ENCODE results near the gene SEMA5B.
A peak's percentile ranks its signal among the peaks of the same experiment; 100 is the strongest.

SEMA5B gene

GRCh38 chr3:122992676-122993075 is 34.9 kb downstream of the SEMA5B start:
- no peak for DNase-seq (ENCODE audit: low read depth)

- no peak for DNase-seq (ENCODE audit: low read depth)
Observed at GRCh38 chr3:122992133-122992532, 35.4 kb downstream of the SEMA5B start.

- no peak for DNase-seq (ENCODE audit: low read depth)
Observed at GRCh38 chr3:122991236-122991985, 36.2 kb downstream of the SEMA5B start.

GRCh38 chr3:122989856-122990575 is 37.5 kb downstream of the SEMA5B start:
- DNase-seq (ENCODE audit: low read depth): no peak

- no peak for DNase-seq (ENCODE audit: low read depth)
Observed at GRCh38 chr3:122988508-122988907, 39.1 kb downstream of the SEMA5B start.

- no peak for DNase-seq (ENCODE audit: low read depth)
Observed at GRCh38 chr3:122987736-122988319, 39.7 kb downstream of the SEMA5B start.

GRCh38 chr3:122987231-122987630 is 40.3 kb downstream of the SEMA5B start:
- DNase-seq (ENCODE audit: low read depth): no peak

GRCh38 chr3:122986693-122987179 is 40.8 kb downstream of the SEMA5B start:
- DNase-seq (ENCODE audit: low read depth): no peak

- no peak for DNase-seq (ENCODE audit: low read depth)
Observed at GRCh38 chr3:122985539-122985938, 42.0 kb downstream of the SEMA5B start.

- DNase-seq (ENCODE audit: low read depth): no peak
Observed at GRCh38 chr3:122984650-122985049, 42.9 kb downstream of the SEMA5B start.

GRCh38 chr3:122984007-122984406 is 43.6 kb downstream of the SEMA5B start:
- DNase-seq (ENCODE audit: low read depth): no peak

- DNase-seq (ENCODE audit: low read depth): no peak
Observed at GRCh38 chr3:122982216-122983185, 45.1 kb downstream of the SEMA5B start.

GRCh38 chr3:122979211-122979610 is 48.4 kb downstream of the SEMA5B start:
- no peak for DNase-seq (ENCODE audit: low read depth)

- no peak for DNase-seq (ENCODE audit: low read depth)
Observed at GRCh38 chr3:122978569-122978968, 49.0 kb downstream of the SEMA5B start.

GRCh38 chr3:122977746-122978466 is 49.7 kb downstream of the SEMA5B start:
- DNase-seq (ENCODE audit: low read depth): peak; percentile 83

GRCh38 chr3:122975924-122976293 is 51.7 kb downstream of the SEMA5B start:
- DNase-seq (ENCODE audit: low read depth): no peak

- peak; percentile 58 for DNase-seq (ENCODE audit: low read depth)
Observed at GRCh38 chr3:122975163-122975923, 52.2 kb downstream of the SEMA5B start.

GRCh38 chr3:122974764-122975162 is 52.8 kb downstream of the SEMA5B start:
- peak; percentile 54 for DNase-seq (ENCODE audit: low read depth)

GRCh38 chr3:122973893-122974615 is 53.5 kb downstream of the SEMA5B start:
- no peak for DNase-seq (ENCODE audit: low read depth)

GRCh38 chr3:122972141-122972540 is 55.4 kb downstream of the SEMA5B start:
- no peak for DNase-seq (ENCODE audit: low read depth)
